HG03460 (cell line): ENCODE measurements around the gene EVC.
"Not testable (repeated sequence)": the region's sequence is repeated elsewhere in the genome, so short reads cannot be mapped to it uniquely, and the experiment has no call there.

Experiments used
- ATAC-seq: cut with Tn5 transposase; IDR thresholded peaks from one replicate; pipeline ENCODE4 v1.9.1; 2021; ENCODE audit not compliant: unreplicated experiment

EVC gene

GRCh38 chr4:5836943-5837342 is 125.9 kb downstream of the EVC start:
- no peak for ATAC-seq

DNA sequence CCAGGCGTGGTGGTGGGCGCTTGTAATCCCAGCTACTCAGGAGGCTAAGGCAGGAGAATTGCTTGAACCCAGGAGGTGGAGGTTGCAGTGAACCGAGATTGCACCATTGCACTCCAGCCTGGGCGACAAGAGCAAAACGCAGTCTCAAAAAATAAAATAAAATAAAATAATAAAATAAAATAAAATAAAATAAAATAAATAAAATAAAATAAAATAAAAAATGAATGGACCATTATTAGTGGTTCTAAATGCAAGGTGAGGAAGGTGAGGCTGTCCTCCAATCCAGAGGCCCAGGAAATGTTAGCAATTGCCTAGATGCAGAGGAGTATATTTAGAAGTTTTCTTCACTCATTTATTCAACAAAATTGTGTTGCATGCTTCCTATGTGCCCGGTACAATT is 126.5 kb downstream of the EVC start:
- not testable (repeated sequence) for ATAC-seq

DNA sequence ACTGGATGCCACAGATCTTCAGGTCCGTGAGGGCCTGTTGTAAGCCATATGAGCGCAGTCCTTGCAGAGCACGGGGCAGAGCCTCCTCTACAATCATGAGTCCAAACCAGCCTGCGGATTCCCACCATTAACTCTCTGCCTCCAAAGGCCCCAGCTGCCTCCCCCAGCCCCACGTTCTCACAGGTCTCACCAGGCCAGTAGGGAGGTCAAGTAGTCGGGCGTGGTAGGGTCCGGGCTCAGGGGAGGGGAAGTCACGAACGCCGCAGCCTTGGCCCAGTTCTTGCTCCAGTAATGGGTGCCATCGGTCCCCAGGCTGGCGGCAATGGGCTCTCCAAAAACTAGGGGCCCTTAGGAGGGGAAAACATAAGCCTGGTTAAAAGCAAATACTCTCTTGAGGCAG is 128.3 kb downstream of the EVC start:
- ATAC-seq: no peak

GRCh38 chr4:5839751-5840674 is 129.0 kb downstream of the EVC start:
- no peak for ATAC-seq

- no peak for ATAC-seq
These were observed 131.5 kb downstream of the EVC start for GRCh38 chr4:5842456-5842855.

GRCh38 chr4:5843573-5844530 is 132.9 kb downstream of the EVC start:
- no peak for ATAC-seq

- no peak for ATAC-seq
These were observed 134.3 kb downstream of the EVC start for GRCh38 chr4:5845035-5845905.

GRCh38 chr4:5851637-5852301 is 140.8 kb downstream of the EVC start:
- no peak for ATAC-seq

GRCh38 chr4:5852523-5853202 is 141.7 kb downstream of the EVC start:
- no peak for ATAC-seq

DNA sequence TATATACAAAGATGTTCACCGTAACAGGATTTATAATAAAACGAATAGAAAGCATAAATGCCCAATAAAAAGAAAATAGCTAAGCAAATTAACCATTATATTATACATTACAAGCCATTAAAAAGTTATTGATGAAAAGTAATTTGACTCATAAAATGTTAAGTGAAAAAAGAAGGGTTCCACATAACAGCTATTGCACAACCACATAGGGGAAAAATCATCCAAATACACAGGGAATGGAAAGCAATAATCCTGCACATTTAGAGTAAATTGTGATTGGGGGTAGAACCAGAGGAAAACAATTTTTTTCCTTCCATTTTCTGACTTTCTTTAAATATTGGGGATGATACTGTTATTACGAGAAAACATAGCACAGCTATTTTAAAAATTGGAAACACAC is 143.9 kb downstream of the EVC start:
- ATAC-seq: no peak

DNA sequence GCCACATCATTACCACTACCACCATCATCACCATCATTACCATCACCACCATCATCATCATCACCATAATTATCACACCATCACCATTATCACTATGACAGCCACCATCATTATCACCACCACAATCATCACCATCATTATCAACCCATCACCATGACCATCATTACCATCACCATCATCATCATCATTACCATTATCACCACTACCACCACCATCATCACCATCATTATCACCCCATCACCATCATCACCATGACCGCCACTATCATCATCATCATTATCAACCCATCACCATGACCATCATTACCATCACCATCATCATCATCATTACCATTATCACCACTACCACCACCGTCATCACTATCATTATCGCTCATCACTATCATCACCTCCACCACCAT is 145.4 kb downstream of the EVC start:
- not testable (repeated sequence) for ATAC-seq

DNA sequence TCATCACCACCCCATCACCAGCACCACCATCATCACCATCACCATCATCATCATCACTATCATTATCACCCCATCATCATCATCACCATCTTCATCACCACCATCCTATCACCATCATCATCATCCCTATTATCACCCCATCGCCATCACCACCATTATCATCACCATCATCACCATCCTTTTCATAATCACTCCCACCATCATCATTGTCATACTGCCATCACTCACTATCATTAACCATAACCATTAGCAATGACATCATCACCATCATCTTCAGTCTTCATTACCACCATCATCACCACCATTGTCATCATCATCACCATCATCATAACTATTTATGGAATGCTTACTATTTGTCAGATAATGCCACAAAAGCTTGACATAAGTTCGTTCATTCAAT is 146.2 kb downstream of the EVC start:
- no peak for ATAC-seq

DNA sequence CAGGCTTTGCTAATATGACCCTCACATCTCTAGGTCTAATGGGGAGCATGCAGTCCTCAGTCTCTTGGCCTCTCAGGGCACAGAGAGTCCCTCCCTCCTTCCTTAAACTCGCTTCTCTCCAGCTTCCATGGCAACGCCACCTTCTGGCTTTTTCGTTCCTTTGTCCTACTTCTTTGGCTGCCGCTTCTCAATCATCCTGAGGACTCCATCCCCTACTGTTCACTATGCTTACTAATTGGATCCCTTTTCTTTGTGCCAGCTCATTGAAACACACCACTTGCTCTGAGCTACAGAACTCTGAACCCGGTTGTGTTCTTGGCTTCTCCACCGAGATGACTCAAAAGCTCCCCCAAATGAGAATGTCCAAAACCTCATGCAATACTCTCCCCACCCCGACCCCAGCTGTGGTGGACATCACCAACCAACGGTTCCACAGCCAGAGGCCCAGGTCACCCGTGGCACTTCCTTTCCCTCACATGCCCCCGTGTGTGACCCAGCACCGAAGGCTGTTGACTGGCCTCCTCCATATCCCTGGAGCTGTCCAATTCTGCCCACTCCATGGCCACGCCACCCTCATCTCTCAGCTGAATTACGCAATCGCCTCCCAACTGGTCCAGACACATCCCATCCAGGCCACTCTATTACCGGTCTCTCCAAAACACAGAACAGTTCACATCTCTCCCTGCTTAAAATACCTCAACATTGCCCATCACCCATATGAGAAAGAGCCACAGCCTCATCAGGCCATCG is 147.2 kb downstream of the EVC start:
- ATAC-seq: no peak

DNA sequence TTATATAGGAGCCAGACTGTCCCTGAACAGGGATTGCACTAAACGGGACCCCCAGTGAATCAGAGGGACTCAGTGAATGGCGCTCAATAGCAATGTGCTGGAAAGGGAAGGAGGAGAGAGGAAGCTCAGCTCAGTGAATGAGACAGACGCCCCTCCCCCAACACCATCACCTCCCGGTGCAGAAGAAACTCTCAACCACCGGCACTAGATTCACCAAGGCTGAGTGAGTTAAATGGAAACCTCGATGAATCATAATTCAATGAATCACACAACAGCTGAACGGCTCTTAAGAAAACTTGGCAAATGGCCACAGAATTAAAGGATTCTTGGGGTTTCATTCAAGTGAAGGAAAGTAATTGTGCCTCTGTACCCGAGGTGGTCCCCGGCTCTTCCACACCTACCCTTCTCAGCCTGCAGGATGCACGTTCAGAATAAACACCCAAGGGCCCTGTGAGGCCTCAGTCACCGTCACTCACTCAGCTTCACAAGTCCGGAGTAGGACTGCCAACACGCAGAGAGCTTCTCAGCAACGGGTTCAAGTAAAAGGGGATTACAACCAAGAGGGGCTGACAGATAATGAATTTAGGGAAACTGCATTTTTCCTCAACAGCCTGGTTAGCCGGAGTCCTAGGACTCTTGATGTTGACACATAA is 152.6 kb downstream of the EVC start:
- no peak for ATAC-seq
